ENCODE measurements around the gene ADD2.
"Not testable (repeated sequence)": the region's sequence is repeated elsewhere in the genome, so short reads cannot be mapped to it uniquely, and the experiment has no call there.

ADD2 gene

DNA sequence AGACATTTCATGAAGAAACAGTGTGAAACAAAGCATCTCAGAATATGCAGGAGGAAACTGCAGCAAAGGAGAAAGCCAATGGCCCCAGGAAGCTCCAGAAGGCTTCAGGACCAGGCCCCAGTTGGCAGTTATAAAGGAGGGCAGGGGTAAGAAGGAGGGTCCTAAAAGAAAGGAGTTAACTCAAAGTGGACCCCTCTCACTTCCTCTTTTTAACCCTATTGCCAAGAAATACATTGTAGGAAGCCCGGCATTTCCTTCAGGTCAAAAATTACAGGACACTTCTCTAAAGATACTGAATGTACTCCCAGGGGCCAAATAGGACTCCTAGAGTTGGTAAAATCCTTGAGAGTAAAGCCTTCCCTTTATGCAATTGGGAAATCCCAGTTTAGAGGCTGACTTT, 137.2 kb downstream of the ADD2 start:
- no peak for DNase-seq

DNA sequence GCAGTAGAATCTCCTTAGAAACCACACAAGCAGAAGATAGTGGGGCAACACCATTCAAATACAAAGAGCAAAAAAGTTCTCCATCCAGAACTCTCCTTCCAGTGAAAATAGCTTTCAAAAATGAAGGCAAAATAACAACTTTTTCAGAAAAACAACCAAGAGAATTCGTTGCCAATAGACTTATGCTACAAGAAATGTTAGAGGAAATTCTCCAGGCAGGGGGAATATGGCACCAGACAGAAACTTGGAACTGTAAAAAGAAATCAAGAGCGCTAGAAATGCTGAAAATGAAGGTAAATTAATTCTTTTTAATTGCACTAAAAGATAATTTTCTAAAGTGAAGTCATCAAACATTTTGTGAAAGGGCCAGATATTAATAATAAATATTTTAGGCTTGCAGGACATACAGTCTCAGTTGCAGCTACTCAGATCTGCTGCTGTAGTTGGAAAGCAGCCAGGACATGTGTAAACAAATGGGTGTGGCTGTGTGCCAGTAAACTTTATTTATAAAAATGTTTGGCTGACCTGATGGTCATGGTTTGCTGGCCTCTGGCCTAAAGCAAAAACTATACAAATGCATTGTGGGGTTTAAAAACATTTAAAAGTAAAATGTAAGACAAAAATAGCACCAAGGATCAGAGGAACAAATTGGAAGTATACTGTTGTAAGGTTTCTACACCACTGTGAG, 140.6 kb downstream of the ADD2 start:
- no peak for DNase-seq

DNA sequence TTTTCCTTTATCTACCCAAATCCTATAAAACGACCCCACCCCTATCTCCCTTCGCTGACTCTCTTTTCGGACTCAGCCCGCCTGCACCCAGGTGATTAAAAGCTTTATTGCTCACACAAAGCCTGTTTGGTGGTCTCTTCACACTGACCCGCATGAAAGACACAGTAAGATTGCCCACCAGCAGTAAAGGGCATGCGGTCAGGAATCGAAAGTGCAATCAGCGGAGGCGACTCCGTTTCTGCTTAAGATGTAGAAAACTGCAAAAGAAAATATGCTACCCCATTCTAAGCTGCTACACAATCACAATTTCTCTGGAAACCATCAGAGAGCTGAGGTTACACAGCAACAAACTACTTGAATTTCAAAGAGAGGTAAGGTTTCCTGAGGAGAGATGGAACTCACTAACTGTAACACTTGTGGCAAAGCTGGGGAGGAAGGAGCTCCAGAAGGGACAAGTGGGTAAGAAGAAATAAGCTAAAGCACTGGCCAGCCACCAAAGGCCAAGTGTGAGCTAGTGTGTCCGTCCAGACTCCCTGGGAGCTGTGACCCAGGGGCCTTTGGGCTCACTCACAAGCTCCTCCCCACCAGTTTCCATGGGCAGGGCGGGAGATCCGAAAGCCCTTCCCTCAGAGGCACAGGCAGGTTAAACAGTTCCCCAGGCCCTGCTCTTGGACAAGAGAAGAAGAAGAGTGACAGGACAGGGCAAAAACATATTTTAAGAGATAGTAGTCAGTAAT, 141.6 kb downstream of the ADD2 start:
- no peak for DNase-seq

DNA sequence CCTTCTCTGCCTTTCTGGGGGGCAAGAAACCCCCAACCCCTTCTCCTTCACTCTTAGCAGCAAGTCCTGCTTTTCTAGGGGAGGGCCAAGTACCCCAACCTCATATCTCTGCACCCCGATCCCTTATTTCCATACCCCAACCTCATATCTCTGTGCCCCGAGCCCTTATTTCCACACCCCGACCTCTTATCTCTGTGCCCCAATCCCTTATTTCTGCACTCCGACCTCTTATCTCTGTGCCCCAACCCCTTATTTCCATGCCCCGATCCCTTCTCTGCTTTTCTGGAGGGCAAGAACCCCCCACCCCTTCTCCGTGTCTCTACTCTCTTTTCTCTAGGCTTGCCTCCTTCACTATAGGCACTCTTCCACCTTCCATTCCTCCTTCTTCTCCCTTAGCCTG, 146.5 kb downstream of the ADD2 start:
- not testable (repeated sequence) for DNase-seq

DNA sequence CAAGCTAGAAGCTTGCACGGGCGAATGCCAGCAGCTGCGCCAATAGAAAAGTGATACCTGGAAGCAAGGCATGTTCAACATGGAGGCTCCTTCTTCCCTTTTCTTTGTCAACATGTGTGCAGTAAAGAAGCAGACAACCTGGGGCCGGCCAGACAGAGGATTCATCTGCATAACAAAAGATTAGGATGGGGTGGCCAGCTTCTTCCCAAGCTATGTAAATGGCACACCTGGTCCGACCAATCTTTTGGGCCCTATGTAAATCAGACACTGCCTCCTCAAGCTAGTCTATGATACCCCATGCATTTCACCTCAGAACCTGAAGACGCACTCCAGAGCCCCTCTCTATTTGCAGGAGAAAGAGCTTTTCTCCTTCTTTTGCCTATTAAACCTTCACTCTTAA, 148.0 kb downstream of the ADD2 start:
- DNase-seq: no peak

DNA sequence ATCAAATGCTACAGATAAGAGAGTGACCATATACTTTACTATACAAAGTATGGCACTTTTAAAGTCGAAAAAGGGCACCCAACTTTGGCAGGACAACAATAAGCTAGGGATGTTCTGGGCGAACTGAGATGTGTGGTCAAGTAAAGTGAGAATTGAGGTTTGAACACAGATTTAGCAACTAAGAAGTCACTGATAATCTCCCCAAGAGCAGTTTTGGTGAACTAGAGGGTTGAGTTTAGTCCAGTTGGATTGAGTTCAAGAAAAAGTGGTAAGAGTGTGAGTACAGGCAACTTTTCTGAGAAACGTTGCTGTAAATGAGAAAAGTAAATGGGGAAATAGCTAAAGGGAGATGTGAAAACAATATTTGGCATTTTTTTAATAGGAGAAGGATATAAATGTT, 148.8 kb downstream of the ADD2 start:
- DNase-seq: no peak

DNA sequence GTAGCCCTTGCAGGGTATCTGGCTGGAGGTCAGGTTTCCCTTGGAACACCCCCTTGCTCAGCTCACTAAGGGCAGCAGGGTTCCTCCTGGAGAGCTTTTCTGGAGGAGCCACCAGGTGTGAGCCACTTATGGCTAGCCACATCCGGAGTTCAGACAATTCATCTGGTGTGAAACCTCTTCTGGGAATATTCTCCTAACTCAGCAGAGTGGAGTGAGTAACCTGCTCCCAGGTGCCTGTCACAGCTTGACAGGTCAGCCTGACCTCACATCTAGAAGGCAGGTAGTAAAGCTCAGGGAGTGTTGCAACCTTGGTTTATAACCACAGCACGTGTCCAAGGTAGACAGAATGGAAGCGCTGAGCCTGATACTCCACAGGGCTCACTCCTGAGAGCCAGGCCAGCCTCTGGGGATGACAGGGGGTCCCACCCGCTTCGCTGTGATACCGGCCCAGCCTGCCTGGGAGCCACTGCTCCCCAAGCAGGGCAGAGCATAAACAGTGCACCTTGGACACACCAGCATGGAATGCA, 151.8 kb downstream of the ADD2 start:
- no peak for DNase-seq

DNA sequence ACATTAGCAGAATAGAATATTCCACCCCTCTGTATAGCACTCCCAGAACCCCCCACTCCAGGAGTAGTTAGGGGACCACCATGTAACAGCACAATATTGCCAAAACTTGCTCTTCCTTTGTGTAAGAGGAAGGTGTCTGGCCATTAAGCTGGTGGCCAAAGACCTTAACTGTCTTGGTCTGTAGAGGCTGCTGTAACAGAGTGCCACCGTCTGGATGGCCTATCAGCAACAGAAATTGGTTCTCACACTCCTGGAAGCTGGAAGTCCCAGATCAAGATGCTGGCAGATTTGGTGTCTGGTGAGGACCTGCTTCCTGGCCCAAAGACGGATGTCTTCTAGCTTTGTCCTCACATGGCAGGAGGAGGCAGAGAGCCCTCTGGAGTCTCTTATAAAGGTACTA, 152.8 kb downstream of the ADD2 start:
- DNase-seq: no peak

DNA sequence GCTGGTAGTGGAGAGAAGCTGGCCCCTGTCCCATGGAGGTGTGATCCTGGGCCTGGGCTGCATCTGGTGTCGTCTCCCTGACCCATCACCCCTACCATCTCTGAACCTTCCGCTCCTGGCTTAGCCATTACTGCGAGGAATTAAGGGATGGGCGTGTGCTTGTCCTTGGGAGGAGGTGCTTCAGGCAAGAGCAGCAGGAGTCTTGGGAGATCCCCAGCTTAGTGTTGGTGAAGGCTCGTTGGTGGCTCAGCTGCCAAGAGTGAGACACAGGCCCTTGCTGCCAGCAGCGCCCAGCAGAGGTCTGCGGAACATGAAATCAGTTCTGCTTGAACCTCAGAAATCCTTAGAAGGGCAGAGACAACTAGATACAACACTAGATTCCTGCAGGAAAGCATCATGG, 154.5 kb downstream of the ADD2 start:
- DNase-seq: no peak

DNA sequence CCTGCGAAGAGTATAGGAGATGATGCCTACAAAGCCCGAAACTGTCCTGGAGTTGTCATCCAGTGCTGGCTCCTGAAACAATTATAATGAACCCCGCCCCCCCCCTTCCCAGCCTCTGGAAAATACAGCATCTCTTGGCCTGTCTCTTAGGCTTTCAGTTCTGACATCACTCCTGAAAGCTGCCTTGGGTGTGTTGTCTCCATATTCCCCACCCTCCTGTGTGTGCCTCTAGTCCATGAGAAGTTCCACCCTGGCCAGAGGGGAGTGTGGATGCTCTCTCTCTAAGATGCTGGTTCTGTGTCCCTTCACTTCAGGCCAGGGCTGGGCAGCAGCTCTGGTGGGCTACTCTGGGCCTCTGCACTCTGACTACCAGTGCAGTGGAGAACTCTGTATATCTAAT, 155.4 kb downstream of the ADD2 start:
- DNase-seq: no peak

DNA sequence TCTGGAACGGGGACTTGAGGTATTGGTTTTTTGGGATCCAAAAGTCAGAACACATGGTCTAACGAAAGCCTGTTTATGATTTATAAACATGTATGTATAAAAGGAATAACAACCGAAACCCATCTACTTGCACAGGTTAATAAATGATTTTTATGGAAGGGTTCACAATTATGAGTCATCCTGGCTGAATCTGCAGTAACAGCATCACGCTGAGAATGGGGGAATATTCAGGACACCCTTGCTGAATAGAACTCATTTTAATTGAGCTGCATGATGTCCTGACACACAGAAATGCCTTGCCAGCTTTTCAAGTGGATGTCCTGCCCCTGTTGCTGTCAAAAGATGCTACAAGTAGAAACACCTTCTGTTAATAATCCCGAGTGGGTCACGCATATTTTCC, 159.6 kb downstream of the ADD2 start:
- no peak for DNase-seq

DNA sequence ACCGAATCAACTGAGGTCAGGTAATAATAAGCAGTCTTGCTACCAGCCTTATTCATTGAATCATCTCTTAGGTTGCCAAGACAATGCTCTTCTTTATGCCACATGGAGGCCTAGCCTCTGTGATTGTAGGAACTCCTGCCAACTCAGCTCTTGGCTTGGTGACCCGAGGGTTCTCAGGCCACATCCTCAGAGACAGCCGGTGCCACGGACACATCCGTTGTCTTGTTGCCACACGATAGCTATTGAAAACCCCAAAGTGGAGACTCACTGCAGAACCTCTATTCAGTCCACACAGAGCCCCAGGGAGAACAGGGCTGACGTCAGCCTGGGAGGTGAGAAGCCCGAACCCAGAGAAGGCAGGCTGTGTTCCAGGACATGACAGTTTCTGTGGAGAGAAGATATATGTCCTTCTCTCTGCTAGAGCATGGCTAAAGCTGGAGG, 160.9 kb downstream of the ADD2 start:
- no peak for DNase-seq
